Vagina (tissue), 2 donors: ENCODE results near the gene TIMELESS. TPM values are rescaled to one million over a fixed set of nuclear protein-coding genes. Genes with fewer than 3 reads are reported as not detected.

Experiments used
- DNase-seq, 2 donors: peaks; one replicate each; pipeline ENCODE4 v3.0.0-alpha.2; 2017; ENCODE audit errors: extremely low spot score in 2 of 2
- H3K27ac ChIP-seq: fragments of 200-600 bp; sonication (generic); one replicate; pipeline ENCODE4 v1.5.1; 2019
- H3K27me3 ChIP-seq: fragments of 200-600 bp; sonication (generic); one replicate; pipeline ENCODE4 v1.5.1; 2019
- H3K36me3 ChIP-seq, 2 donors: fragments of 200-600 bp; sonication (generic); one replicate each; pipeline ENCODE4 v1.5.1; 2017 to 2019
- H3K4me1 ChIP-seq: fragments of 200-600 bp; sonication (generic); one replicate; pipeline ENCODE4 v1.5.1; 2019
- H3K4me3 ChIP-seq, 2 donors: fragments of 200-600 bp; sonication (generic); 1 replicate in 1 of 2; 2 replicates in 1 of 2; pipeline ENCODE4 v1.5.1; 2016 to 2019
- H3K9me3 ChIP-seq: fragments of 200-600 bp; sonication (generic); one replicate; pipeline ENCODE4 v1.5.1; 2019
- POLR2A ChIP-seq, 2 donors: fragments of 450-650 bp; IDR thresholded peaks; one replicate each; pipeline ENCODE4 v1.6.1; 2017; ENCODE audit warnings: antibody characterized with exemption in 2 of 2, mild to moderate bottlenecking in 2 of 2, moderate library complexity in 2 of 2
- POLR2AphosphoS5 ChIP-seq, 2 donors: sonication (generic); formaldehyde crosslinking; IDR thresholded peaks; one replicate each; pipeline ENCODE4 v1.9.0; 2017; ENCODE audit warnings: antibody characterized with exemption in 2 of 2, mild to moderate bottlenecking in 2 of 2, low read depth in 1 of 2; ENCODE audit not compliant: insufficient read depth in 1 of 2
- intact Hi-C: fragments of 100-400 bp; cut with DNase I; formaldehyde crosslinking; loops from one replicate; pipeline ENCODE4 v1.15.1; 2023
- total RNA-seq: library from RNA; depleted of rRNA; stranded (reverse); fragments of >200 nt; gene quantifications from one replicate; pipeline ENCODE4 v1.2.3, GENCODE V29; 2016
- TF ChIP-seq, protein P1 (sequence below), 3 experiments: fragments of 450-650 bp in 2 of 3; fragments of 200-600 bp in 1 of 3; sonication (generic) in 1 of 3; IDR thresholded peaks; one replicate each; pipeline ENCODE4 v1.5.1; 2017 to 2019; ENCODE audit warnings: antibody characterized with exemption in 3 of 3, mild to moderate bottlenecking in 2 of 3, moderate library complexity in 2 of 3

Gene TIMELESS
- total RNA-seq, 1 donor from 2014 or later: 6.1 TPM

DNA sequence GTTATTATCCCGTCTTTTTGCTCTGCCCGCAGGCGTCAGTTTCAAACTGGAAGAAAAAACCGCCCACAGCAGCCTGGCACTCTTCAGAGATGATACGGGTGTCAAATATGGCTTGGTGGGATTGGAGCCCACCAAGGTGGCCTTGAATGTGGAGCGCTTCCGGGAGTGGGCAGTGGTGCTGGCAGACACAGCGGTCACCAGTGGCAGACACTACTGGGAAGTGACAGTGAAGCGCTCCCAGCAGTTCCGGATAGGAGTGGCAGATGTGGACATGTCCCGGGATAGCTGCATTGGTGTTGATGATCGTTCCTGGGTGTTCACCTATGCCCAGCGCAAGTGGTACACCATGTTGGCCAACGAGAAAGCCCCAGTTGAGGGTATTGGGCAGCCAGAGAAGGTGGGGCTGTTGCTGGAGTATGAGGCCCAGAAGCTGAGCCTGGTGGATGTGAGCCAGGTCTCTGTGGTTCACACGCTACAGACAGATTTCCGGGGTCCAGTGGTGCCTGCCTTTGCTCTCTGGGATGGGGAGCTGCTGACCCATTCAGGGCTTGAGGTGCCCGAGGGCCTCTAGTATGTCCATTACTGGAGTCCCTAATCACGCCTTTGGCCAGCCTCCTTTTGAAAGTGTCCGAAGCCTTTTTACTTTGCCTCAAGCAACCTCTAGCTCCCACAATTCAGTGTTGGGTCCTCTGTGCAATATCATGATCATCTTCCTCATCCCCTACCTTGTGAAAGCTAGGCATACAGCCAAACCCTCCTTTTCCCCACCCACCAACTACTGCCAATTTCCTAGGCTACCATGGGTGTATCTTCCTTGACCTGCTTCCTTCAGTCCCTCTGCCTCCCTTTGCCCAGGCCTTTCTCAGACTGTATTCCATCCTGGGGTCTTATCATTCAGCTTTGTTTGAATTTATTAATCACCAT is 20.0 kb upstream of the TIMELESS start:
- H3K4me1 ChIP-seq: peaks cover 19% of the 10 kb centered on the region
- H3K9me3 ChIP-seq: no peaks in the 10 kb centered on the region
- DNase-seq: no peak
- H3K27ac ChIP-seq: peak overlapping the region; percentile 89
- H3K4me3 ChIP-seq: peak overlapping the region; percentile 75 to 83
- H3K36me3 ChIP-seq: no peaks in the 10 kb centered on the region
- intact Hi-C loops: no loop called here
- TF ChIP-seq POLR2A (IDR thresholded peaks at IDR 0.05) (no peak), POLR2AphosphoS5 (IDR thresholded peaks at IDR 0.05; ENCODE audit: insufficient read depth in 1 of 2, low read depth in 1 of 2) (no peak)
- TF ChIP-seq, protein P1, sequence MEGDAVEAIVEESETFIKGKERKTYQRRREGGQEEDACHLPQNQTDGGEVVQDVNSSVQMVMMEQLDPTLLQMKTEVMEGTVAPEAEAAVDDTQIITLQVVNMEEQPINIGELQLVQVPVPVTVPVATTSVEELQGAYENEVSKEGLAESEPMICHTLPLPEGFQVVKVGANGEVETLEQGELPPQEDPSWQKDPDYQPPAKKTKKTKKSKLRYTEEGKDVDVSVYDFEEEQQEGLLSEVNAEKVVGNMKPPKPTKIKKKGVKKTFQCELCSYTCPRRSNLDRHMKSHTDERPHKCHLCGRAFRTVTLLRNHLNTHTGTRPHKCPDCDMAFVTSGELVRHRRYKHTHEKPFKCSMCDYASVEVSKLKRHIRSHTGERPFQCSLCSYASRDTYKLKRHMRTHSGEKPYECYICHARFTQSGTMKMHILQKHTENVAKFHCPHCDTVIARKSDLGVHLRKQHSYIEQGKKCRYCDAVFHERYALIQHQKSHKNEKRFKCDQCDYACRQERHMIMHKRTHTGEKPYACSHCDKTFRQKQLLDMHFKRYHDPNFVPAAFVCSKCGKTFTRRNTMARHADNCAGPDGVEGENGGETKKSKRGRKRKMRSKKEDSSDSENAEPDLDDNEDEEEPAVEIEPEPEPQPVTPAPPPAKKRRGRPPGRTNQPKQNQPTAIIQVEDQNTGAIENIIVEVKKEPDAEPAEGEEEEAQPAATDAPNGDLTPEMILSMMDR (IDR thresholded peaks at IDR 0.05): no peak
- no peaks in the 10 kb centered on the region for H3K27me3 ChIP-seq

DNA sequence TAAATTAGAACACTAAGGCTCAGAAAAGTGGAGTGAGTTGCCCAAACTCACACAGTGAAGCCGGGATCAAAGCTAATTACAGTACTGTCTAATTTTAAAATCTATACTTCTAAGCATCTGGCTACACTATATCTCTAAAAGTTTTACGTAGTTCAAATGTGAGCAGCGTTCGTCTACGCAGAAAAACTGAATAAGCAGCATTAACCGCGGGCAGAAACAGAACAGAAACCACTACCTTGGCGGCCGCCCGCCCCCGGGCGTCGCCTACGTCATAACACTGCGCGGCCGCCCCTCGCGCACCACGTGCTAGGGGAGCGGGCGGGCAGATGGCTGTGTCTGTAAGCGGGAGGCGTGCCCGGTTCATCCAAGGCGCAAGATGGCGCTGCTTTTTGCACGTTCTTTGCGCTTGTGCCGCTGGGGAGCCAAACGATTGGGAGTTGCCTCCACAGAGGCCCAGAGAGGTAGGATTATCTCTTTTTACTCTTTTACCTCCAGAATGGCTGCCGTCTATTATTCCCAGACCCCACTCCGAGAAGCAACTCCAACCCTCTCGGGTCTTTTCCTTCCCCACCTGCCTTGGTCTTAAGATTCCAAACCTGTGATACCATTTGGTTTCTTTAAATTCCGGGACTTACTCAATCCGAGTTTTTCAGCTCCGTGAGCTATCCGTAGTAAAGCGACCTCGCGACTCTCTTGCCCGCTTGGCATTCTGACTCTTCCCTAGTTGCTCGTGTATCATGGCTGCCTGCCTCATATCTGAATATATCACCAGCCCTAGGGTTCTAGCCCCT is 19.2 kb upstream of the TIMELESS start, which contains the start of gene SPRYD4:
Gene SPRYD4 (plus strand): TSS at position 363 of the 791 bp plus-strand sequence. CDS start 14 bp downstream, at position 377.
- intact Hi-C loops: no loop called here
- Histone ChIP-seq H3K27me3 (no peaks in the 10 kb centered on the region), H3K36me3 (no peaks in the 10 kb centered on the region), H3K27ac (peak within 1 kb of the TSS; percentile 89), H3K9me3 (no peaks in the 10 kb centered on the region), H3K4me1 (peaks cover 19% of the 10 kb centered on the region), H3K4me3 (peak within 1 kb of the TSS; percentile 75 to 83)
- peak in 1 of 2 donors; percentile 78 for TF ChIP-seq POLR2A (IDR thresholded peaks at IDR 0.05)
- TF ChIP-seq, protein P1 (IDR thresholded peaks at IDR 0.05): peak; percentile 21 to 55 (median 22)
- TF ChIP-seq POLR2AphosphoS5 (IDR thresholded peaks at IDR 0.05; ENCODE audit: insufficient read depth in 1 of 2, low read depth in 1 of 2): peak; percentile 97 to 99
- DNase-seq: peak in 1 of 2 donors; percentile 93

DNA sequence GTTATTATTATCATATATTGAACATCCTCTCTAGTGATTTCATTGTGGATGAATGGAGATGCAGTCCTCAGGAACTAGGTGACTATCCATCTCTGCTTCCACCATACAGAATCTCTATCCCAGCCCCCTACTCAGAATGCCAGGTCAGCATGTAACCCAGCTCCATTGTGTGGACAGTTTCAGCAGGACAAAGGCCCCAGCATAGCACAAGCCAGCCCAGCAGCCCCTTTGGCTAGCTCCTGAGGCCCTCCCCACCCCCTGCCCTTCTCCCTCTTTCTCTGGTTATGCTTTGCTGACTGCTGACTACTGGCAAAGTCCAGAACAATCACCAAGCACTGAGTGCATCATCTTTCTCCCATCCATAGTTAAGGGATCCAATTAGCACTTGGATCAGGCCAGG is 13.3 kb upstream of the TIMELESS start:
- H3K36me3 ChIP-seq: no peaks in the 10 kb centered on the region
- H3K27ac ChIP-seq: no peak overlapping the region
- intact Hi-C loops: no loop called here
- TF ChIP-seq, protein P1 (IDR thresholded peaks at IDR 0.05): no peak
- TF ChIP-seq POLR2A (IDR thresholded peaks at IDR 0.05) (no peak), POLR2AphosphoS5 (IDR thresholded peaks at IDR 0.05; ENCODE audit: insufficient read depth in 1 of 2, low read depth in 1 of 2) (no peak)
- H3K27me3 ChIP-seq: no peaks in the 10 kb centered on the region
- no peak for DNase-seq
- H3K4me3 ChIP-seq: no peak overlapping the region
- peaks cover under 1% of the 10 kb centered on the region for H3K4me1 ChIP-seq
- no peaks in the 10 kb centered on the region for H3K9me3 ChIP-seq

DNA sequence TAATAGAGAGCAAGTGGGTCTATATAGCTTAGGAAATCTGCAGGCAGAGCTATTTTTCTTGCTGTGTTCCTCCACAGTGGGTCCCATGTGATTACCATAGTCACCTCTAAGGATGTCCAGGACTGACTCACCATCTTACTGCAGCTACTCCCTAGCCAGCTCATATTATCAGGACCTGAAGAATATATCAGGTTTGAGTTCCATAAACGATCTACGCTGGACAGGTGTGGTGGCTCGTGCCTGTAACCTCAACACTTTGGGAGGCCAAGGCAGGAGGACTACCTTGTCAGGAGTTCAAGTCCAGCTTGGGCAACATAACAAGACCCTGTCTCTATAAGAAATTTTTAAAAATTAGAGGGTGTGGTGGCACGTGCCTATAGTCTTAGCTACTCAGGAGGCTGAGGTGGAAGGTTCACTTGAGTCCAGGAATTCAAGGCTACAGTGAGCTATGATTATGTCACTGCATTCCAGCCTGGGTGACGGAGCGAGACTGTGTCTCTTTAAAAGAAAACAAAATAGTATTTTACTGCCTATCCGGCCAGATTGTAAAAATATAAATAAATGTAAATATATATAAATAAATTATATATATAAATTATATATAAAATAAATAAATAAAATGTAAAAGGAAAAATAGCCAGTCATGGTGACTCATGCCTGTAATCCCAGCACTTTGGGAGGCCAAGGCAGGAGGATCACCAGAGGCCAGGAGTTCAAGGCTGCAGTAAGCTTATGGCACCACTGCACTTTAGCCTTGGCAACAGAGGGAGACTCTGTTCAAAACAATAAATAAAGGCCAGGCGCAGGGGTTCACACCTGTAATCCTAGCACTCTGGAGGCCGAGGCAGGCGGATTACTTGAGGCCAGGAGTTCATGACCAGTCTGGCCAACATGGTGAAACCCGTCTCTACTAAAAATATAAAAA is 12.3 kb upstream of the TIMELESS start:
- no peaks in the 10 kb centered on the region for H3K27me3 ChIP-seq
- no peak for DNase-seq
- H3K4me3 ChIP-seq: no peak overlapping the region
- TF ChIP-seq POLR2A (IDR thresholded peaks at IDR 0.05) (no peak), POLR2AphosphoS5 (IDR thresholded peaks at IDR 0.05; ENCODE audit: insufficient read depth in 1 of 2, low read depth in 1 of 2) (no peak)
- TF ChIP-seq, protein P1 (IDR thresholded peaks at IDR 0.05): no peak
- H3K27ac ChIP-seq: no peak overlapping the region
- intact Hi-C loops: no loop called here
- no peaks in the 10 kb centered on the region for H3K9me3 ChIP-seq
- H3K36me3 ChIP-seq: no peaks in the 10 kb centered on the region
- no peaks in the 10 kb centered on the region for H3K4me1 ChIP-seq
